HG02623 (cell line): Measurements from ENCODE around the gene UCK1.

Source experiments
- ATAC-seq: cut with Tn5 transposase; IDR thresholded peaks from one replicate; pipeline ENCODE4 v1.9.1; 2021; ENCODE audit warnings: moderate library complexity; ENCODE audit not compliant: unreplicated experiment

UCK1 gene

GRCh38 chr9:131499254-131499767, 31.8 kb downstream of the UCK1 start:
- no peak for ATAC-seq

GRCh38 chr9:131496844-131497405, 34.1 kb downstream of the UCK1 start:
- no peak for ATAC-seq

GRCh38 chr9:131495785-131496184, 35.3 kb downstream of the UCK1 start:
- no peak for ATAC-seq

DNA sequence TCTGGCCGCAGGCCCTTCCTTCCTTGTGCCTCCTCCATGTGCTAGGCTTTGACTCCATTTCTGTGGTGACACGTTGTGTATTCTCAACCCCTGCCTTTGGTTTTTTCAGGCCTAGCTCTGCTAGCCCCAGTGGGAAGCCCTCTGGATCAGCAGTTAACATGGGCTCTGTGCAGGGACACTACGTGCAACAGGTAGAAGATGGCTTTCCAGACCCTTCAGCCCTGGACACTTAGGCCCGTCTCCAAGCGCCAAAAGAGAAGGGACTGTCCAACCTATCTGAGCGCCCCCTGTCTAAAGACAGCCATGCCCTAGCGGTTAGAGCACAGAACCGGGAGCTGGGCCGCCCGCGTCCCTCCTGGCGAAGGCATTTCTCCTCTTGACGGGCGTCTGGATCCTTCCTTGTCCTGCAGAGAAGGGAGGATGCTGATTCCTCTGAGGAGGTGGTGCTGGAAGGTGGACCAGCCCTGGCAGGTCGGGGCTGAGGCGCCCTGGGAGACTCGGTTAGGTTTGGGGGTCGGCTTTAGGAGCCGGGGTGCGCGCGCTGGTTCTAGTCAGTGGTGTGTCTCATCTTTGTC, 36.7 kb downstream of the UCK1 start:
- ATAC-seq: no peak

DNA sequence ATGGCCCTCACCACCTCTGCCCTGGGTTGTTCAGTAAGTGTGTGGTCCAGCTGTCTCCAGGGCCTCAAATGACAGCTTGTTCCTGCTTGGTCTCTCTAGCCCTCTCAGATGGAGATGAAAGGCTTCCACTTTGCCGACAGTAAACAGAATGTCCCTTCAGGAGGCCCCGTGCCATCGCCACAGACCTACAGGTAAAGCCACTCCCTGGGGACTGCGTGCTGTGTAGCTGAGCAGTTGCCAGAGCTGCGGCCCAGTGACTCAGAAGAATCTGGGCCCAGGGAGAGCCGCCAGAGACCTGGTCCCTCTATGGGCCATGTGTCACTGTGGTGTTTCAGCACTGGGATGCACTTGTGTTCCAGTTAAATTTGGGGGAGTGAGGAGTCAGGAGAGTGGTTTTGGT, 39.0 kb downstream of the UCK1 start:
- no peak for ATAC-seq

DNA sequence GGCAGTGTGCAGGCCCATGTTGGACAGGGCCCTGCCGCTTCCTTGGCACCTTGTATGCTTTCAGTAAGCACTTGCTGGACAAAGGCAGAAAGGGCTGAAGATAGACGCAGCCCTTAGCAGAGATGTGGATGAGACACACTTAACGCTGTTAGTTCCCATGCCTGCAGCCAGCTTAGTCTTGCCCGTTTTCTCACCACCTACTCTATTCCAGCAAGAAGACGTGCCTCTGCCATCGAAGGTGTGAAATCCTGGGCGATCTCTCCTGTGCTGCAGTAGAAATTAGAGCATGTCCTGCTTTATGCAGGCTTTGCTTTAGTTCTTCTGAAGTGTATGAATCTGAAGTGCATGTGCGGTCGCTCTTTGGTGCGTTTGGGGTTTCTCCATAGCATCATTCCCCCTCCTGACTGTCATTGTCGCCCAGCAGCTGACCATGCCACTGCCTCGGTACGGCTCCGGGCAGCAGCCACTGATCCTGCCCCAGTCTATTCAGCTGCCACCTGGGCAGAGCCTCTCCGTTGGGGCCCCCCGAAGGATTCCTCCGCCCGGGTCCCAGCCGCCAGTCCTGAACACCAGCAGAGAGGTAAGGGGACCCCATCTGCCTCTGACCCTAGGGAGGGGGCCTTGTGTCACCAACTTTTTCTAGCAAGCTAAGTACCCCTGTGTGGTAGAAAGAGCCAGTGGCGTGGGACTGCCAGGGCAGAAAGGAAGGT, 39.9 kb downstream of the UCK1 start:
- ATAC-seq: no peak

DNA sequence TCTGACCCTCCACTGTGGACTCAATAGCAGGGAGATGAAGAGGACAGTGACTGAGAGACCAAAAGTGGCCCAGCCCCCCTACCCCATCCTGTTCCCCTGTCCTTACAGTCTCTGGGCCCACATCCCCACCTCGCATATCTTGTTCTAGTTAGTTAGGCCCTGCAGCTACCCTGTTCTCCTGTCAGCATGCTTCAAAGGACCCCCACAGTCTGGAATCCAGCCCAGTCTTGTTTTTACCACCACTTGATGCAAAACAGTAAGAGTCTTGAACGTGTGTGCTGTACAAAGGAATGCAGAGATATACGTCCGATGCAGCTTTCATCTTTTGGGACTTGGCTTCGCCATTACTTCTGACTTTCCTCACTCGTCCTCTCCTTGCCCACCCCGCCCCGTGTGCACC, 40.5 kb downstream of the UCK1 start:
- no peak for ATAC-seq

- no peak for ATAC-seq
Measured at GRCh38 chr9:131487621-131488031, 43.4 kb downstream of the UCK1 start.

DNA sequence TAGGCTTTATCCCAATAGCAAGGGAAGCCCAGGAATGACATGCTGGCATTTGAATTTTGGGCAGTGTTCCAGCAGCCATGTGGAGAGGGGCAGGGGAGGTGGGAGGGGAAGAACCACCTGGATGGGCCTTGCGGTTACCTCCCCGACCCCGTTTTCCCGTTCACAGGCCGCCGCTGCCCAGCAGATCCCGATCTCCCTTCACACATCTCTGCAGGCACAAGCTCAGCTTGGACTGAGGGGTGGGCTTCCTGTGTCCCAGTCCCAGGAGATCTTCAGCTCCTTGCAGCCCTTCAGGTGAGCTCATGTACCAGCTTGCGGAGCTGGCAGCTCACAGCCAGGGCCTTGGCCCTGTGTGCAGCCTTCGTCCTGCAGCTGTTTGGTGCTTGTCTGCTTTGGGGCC, 44.1 kb downstream of the UCK1 start:
- no peak for ATAC-seq

DNA sequence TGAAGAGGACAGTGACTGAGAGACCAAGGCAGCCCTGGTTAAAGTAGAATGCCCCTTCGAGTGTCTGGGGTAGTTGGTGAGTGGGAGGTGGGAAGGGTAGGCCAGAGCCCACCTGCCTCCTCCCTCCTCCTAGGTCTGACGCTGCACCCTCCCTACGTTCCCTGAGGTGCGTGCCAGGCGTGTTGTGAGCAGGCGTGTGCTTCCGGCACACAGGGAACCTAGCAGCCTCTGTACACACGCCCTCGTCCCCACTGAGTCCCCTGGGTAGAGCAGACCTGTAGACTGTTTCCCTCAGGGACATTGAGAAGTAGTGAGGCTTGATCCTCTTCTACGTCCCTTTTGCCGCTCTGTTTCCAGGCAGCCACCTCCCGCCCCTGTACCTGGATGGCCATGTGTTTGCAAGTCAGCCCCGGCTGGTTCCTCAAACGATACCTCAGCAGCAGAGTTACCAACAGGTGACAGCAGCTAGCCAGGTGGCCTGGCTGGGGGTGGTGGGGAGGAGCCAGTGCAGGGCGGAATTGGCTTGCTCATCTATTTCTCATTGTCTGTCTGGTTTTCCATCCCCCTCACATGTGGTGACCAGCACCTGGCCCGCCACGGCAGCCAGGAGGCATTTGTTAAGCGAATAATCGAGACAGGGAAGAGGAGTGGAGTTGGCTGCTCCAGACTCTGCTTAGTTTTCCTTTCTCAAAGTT, 45.2 kb downstream of the UCK1 start:
- no peak for ATAC-seq

GRCh38 chr9:131485206-131485605, 45.9 kb downstream of the UCK1 start:
- ATAC-seq: no peak

GRCh38 chr9:131484560-131485185, 46.4 kb downstream of the UCK1 start:
- ATAC-seq: no peak

GRCh38 chr9:131484051-131484445, 47.0 kb downstream of the UCK1 start:
- ATAC-seq: no peak

- ATAC-seq: no peak
Measured at GRCh38 chr9:131483319-131484050, 47.6 kb downstream of the UCK1 start.

GRCh38 chr9:131482343-131483006, 48.6 kb downstream of the UCK1 start:
- no peak for ATAC-seq

- ATAC-seq: no peak
Measured at GRCh38 chr9:131481441-131482342, 49.4 kb downstream of the UCK1 start.

GRCh38 chr9:131480258-131480657, 50.8 kb downstream of the UCK1 start:
- ATAC-seq: no peak

DNA sequence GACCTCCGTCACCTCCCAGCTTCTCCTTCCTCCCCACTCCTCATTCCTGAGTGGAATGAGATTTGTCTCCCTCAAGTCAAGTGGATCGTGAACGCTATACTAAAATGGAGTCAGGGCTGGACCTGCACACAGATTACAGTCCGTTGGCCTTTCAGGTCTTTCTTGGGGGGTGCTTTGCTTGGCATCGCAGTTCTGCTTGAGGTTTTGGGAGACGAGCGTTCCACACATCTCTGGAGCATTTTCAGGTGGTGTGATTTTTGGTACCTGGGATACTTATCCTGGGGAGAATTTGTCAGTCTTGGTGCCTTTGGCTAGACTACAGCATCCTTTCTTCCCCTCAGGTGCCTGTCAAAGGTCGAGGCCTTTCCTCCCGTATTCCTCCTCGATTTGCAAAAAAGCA, 52.2 kb downstream of the UCK1 start:
- no peak for ATAC-seq

DNA sequence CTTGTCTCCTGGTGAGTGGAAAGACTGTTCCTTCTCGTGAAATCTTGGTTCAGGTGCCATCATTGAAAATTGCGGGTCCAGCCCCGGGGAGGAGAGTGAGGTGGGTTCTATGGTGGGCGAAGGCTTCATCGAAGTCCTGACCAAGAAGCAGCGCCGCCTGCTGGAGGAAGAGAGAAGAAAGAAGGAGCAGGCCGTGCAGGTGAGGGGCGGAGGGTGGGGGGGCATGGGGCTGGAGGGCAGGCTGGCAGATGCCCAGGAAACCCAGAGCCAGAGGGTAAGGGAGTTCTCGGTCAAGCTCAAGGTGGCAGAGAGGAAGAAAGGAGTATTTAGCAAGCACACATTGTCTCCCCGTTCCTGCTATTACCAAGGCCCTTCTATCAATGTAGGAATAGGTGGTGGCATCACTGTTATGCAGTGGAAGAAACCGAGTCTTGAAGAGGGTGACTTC, 52.6 kb downstream of the UCK1 start:
- no peak for ATAC-seq
